Mucosa of stomach (tissue), 1 donor: ENCODE data around the gene TTPAL.

Experiments
- H3K27me3 ChIP-seq: one replicate; pipeline ENCODE4 v1.7.0; 2013; ENCODE audit warnings: mild to moderate bottlenecking, low read length; ENCODE audit not compliant: control insufficient read depth, insufficient read depth
- H3K36me3 ChIP-seq: one replicate; pipeline ENCODE4 v1.7.0; 2013; ENCODE audit warnings: low read length; ENCODE audit not compliant: control insufficient read depth, insufficient read depth
- H3K4me1 ChIP-seq: one replicate; pipeline ENCODE4 v1.7.0; 2013; ENCODE audit warnings: mild to moderate bottlenecking, low read length; ENCODE audit not compliant: control insufficient read depth, insufficient read depth
- H3K4me3 ChIP-seq: one replicate; pipeline ENCODE4 v1.7.0; 2013; ENCODE audit warnings: low read length
- H3K9ac ChIP-seq: one replicate; pipeline ENCODE4 v1.7.0; 2013; ENCODE audit warnings: mild to moderate bottlenecking, low read length, moderate library complexity
- H3K9me3 ChIP-seq: one replicate; pipeline ENCODE4 v1.7.0; 2013; ENCODE audit warnings: mild to moderate bottlenecking, low read length, moderate library complexity; ENCODE audit not compliant: control insufficient read depth
- donor health status: Pancreatic carcinoma.

The TTPAL gene

GRCh38 chr20:44448753-44449546, 26.7 kb upstream of the TTPAL start:
- Histone ChIP-seq H3K27me3 (no peaks in the 10 kb centered on the region), H3K36me3 (no peaks in the 10 kb centered on the region), H3K4me3 (no peak overlapping the region), H3K9ac (no peak overlapping the region), H3K4me1 (peaks cover 19% of the 10 kb centered on the region), H3K9me3 (no peaks in the 10 kb centered on the region)

- H3K4me1 ChIP-seq = peaks cover 19% of the 10 kb centered on the region
- no peaks in the 10 kb centered on the region for H3K9me3 ChIP-seq
- no peaks in the 10 kb centered on the region for H3K27me3 ChIP-seq
- no peak overlapping the region for H3K4me3 ChIP-seq
- no peak overlapping the region for H3K9ac ChIP-seq
- H3K36me3 ChIP-seq = no peaks in the 10 kb centered on the region
Measured at GRCh38 chr20:44449864-44450263, 25.8 kb upstream of the TTPAL start.

- Histone ChIP-seq H3K9ac (no peak overlapping the region), H3K4me3 (no peak overlapping the region), H3K4me1 (peaks cover 19% of the 10 kb centered on the region), H3K9me3 (no peaks in the 10 kb centered on the region), H3K27me3 (no peaks in the 10 kb centered on the region), H3K36me3 (no peaks in the 10 kb centered on the region)
Measured at GRCh38 chr20:44450281-44450889, 25.3 kb upstream of the TTPAL start.

GRCh38 chr20:44450903-44451450, 24.7 kb upstream of the TTPAL start:
- Histone ChIP-seq H3K9ac (no peak overlapping the region), H3K27me3 (no peaks in the 10 kb centered on the region), H3K4me3 (no peak overlapping the region), H3K9me3 (no peaks in the 10 kb centered on the region), H3K4me1 (peaks cover 14% of the 10 kb centered on the region), H3K36me3 (no peaks in the 10 kb centered on the region)

GRCh38 chr20:44454306-44454963, 21.2 kb upstream of the TTPAL start:
- Histone ChIP-seq H3K9ac (no peak overlapping the region), H3K4me3 (no peak overlapping the region), H3K9me3 (no peaks in the 10 kb centered on the region), H3K4me1 (peaks cover 13% of the 10 kb centered on the region), H3K36me3 (no peaks in the 10 kb centered on the region), H3K27me3 (no peaks in the 10 kb centered on the region)

GRCh38 chr20:44455126-44455525, 20.5 kb upstream of the TTPAL start:
- Histone ChIP-seq H3K4me1 (peaks cover 13% of the 10 kb centered on the region), H3K27me3 (no peaks in the 10 kb centered on the region), H3K9ac (no peak overlapping the region), H3K36me3 (no peaks in the 10 kb centered on the region), H3K4me3 (no peak overlapping the region), H3K9me3 (no peaks in the 10 kb centered on the region)

GRCh38 chr20:44456611-44457010, 19.1 kb upstream of the TTPAL start:
- no peaks in the 10 kb centered on the region for H3K27me3 ChIP-seq
- H3K9me3 ChIP-seq = no peaks in the 10 kb centered on the region
- H3K9ac ChIP-seq = no peak overlapping the region
- H3K4me1 ChIP-seq = peaks cover 6% of the 10 kb centered on the region
- H3K36me3 ChIP-seq = no peaks in the 10 kb centered on the region
- H3K4me3 ChIP-seq = no peak overlapping the region

- H3K9me3 ChIP-seq = no peaks in the 10 kb centered on the region
- peaks cover 6% of the 10 kb centered on the region for H3K4me1 ChIP-seq
- H3K9ac ChIP-seq = no peak overlapping the region
- no peak overlapping the region for H3K4me3 ChIP-seq
- H3K36me3 ChIP-seq = no peaks in the 10 kb centered on the region
- no peaks in the 10 kb centered on the region for H3K27me3 ChIP-seq
Measured at GRCh38 chr20:44457016-44457415, 18.7 kb upstream of the TTPAL start.

- no peak overlapping the region for H3K4me3 ChIP-seq
- H3K27me3 ChIP-seq = no peaks in the 10 kb centered on the region
- no peak overlapping the region for H3K9ac ChIP-seq
- peaks cover 6% of the 10 kb centered on the region for H3K4me1 ChIP-seq
- H3K9me3 ChIP-seq = no peaks in the 10 kb centered on the region
- H3K36me3 ChIP-seq = no peaks in the 10 kb centered on the region
Measured at GRCh38 chr20:44459271-44459670, 16.4 kb upstream of the TTPAL start.

- no peak overlapping the region for H3K9ac ChIP-seq
- no peak overlapping the region for H3K4me3 ChIP-seq
- H3K27me3 ChIP-seq = no peaks in the 10 kb centered on the region
- H3K36me3 ChIP-seq = no peaks in the 10 kb centered on the region
- H3K4me1 ChIP-seq = peaks cover 6% of the 10 kb centered on the region
- H3K9me3 ChIP-seq = no peaks in the 10 kb centered on the region
Measured at GRCh38 chr20:44460795-44461141, 14.9 kb upstream of the TTPAL start.

- no peak overlapping the region for H3K9ac ChIP-seq
- H3K4me3 ChIP-seq = no peak overlapping the region
- H3K4me1 ChIP-seq = peaks cover 6% of the 10 kb centered on the region
- no peaks in the 10 kb centered on the region for H3K36me3 ChIP-seq
- H3K9me3 ChIP-seq = no peaks in the 10 kb centered on the region
- H3K27me3 ChIP-seq = no peaks in the 10 kb centered on the region
Measured at GRCh38 chr20:44461142-44461802, 14.4 kb upstream of the TTPAL start.

- Histone ChIP-seq H3K9me3 (no peaks in the 10 kb centered on the region), H3K36me3 (no peaks in the 10 kb centered on the region), H3K4me1 (peaks cover 5% of the 10 kb centered on the region), H3K27me3 (no peaks in the 10 kb centered on the region), H3K4me3 (no peak overlapping the region), H3K9ac (no peak overlapping the region)
Measured at GRCh38 chr20:44461803-44462174, 13.9 kb upstream of the TTPAL start.
